ENCODE data around the gene FAU.
A peak's percentile ranks its signal among the peaks of the same experiment; 100 is the strongest.

The FAU gene

GRCh38 chr11:65135633-65136145 is 13.8 kb upstream of the FAU start:
- DNase-seq: no peak

- peak; percentile 97 for DNase-seq
Observed at GRCh38 chr11:65134952-65135632, 13.2 kb upstream of the FAU start.

- peak; percentile 86 for DNase-seq
Observed at GRCh38 chr11:65134240-65134951, 12.5 kb upstream of the FAU start, which contains the start of gene SYVN1. Gene SYVN1, minus strand, starts transcription at chr11:65134519. Its CDS starts 918 bp downstream, at chr11:65133601.

- no peak for DNase-seq
Observed at GRCh38 chr11:65133724-65134123, 11.8 kb upstream of the FAU start.

- peak; percentile 29 for DNase-seq
Observed at GRCh38 chr11:65132988-65133700, 11.2 kb upstream of the FAU start.

GRCh38 chr11:65132238-65132987 is 10.5 kb upstream of the FAU start:
- DNase-seq: no peak

GRCh38 chr11:65131895-65132237 is 9.9 kb upstream of the FAU start:
- DNase-seq: no peak

GRCh38 chr11:65131417-65131776 is 9.5 kb upstream of the FAU start:
- DNase-seq: no peak

GRCh38 chr11:65130631-65131416 is 8.9 kb upstream of the FAU start:
- DNase-seq: no peak

- no peak for DNase-seq
Observed at GRCh38 chr11:65129649-65130441, 7.9 kb upstream of the FAU start.

- DNase-seq: no peak
Observed at GRCh38 chr11:65128182-65129145, 6.5 kb upstream of the FAU start.

GRCh38 chr11:65127473-65128181 is 5.7 kb upstream of the FAU start:
- DNase-seq: no peak

- DNase-seq: no peak
Observed at GRCh38 chr11:65126624-65127274, 4.8 kb upstream of the FAU start.

- DNase-seq: no peak
Observed at GRCh38 chr11:65125197-65126056, 3.5 kb upstream of the FAU start.

GRCh38 chr11:65124480-65125196 is 2.7 kb upstream of the FAU start:
- DNase-seq: no peak

- DNase-seq: no peak
Observed at GRCh38 chr11:65121447-65121864, 478 bp downstream of the FAU start.

GRCh38 chr11:65120831-65121230 is 1.1 kb downstream of the FAU start:
- no peak for DNase-seq
